DMS 273 (cell line): ENCODE results near the gene INPP4B.
A peak's percentile ranks its signal among the peaks of the same experiment; 100 is the strongest.

Experiments
- DNase-seq: peaks from one replicate; lab custom pipeline; 2025; ENCODE audit not compliant: unreplicated experiment; lab: John Stamatoyannopoulos, UW

The INPP4B gene

GRCh38 chr4:142354041-142354440 is 492.1 kb downstream of the INPP4B start:
- DNase-seq, result no peak

- DNase-seq, result peak; percentile 44
Measured at GRCh38 chr4:142353149-142353738, 492.9 kb downstream of the INPP4B start.

- no peak for DNase-seq
Measured at GRCh38 chr4:142352712-142353111, 493.4 kb downstream of the INPP4B start.

GRCh38 chr4:142351958-142352357 is 494.1 kb downstream of the INPP4B start:
- DNase-seq, result no peak

GRCh38 chr4:142350871-142351270 is 495.2 kb downstream of the INPP4B start:
- DNase-seq, result no peak

- no peak for DNase-seq
Measured at GRCh38 chr4:142348613-142349021, 497.5 kb downstream of the INPP4B start.

- no peak for DNase-seq
Measured at GRCh38 chr4:142347241-142347640, 498.9 kb downstream of the INPP4B start.

GRCh38 chr4:142345924-142346323 is 500.2 kb downstream of the INPP4B start:
- DNase-seq, result no peak

GRCh38 chr4:142341268-142341667 is 504.8 kb downstream of the INPP4B start:
- DNase-seq, result no peak

- DNase-seq, result no peak
Measured at GRCh38 chr4:142339053-142339452, 507.0 kb downstream of the INPP4B start.

- no peak for DNase-seq
Measured at GRCh38 chr4:142336251-142336934, 509.7 kb downstream of the INPP4B start.

GRCh38 chr4:142334931-142335330 is 511.2 kb downstream of the INPP4B start:
- DNase-seq, result no peak

GRCh38 chr4:142331646-142332045 is 514.5 kb downstream of the INPP4B start:
- DNase-seq, result no peak

GRCh38 chr4:142331132-142331531 is 515.0 kb downstream of the INPP4B start:
- no peak for DNase-seq

GRCh38 chr4:142330311-142330710 is 515.8 kb downstream of the INPP4B start:
- DNase-seq, result no peak

- no peak for DNase-seq
Measured at GRCh38 chr4:142329313-142329712, 516.8 kb downstream of the INPP4B start.

- no peak for DNase-seq
Measured at GRCh38 chr4:142326181-142326580, 519.9 kb downstream of the INPP4B start.

- no peak for DNase-seq
Measured at GRCh38 chr4:142324572-142324971, 521.5 kb downstream of the INPP4B start.

- no peak for DNase-seq
Measured at GRCh38 chr4:142322996-142323395, 523.1 kb downstream of the INPP4B start.

GRCh38 chr4:142318280-142318679 is 527.8 kb downstream of the INPP4B start:
- no peak for DNase-seq

GRCh38 chr4:142316913-142317312 is 529.2 kb downstream of the INPP4B start:
- no peak for DNase-seq

- no peak for DNase-seq
Measured at GRCh38 chr4:142316025-142316424, 530.1 kb downstream of the INPP4B start.

GRCh38 chr4:142314686-142315085 is 531.4 kb downstream of the INPP4B start:
- DNase-seq, result no peak
